Subcutaneous abdominal adipose tissue (tissue), 5 donors: Measurements from ENCODE around the gene CALB2.
"Not testable (repeated sequence)": the region's sequence is repeated elsewhere in the genome, so short reads cannot be mapped to it uniquely, and the experiment has no call there.

Experiments used
- H3K27ac ChIP-seq: one replicate; pipeline ENCODE4 v1.7.0; 2013; ENCODE audit warnings: low read depth, mild to moderate bottlenecking, inconsistent platforms, low read length, moderate library complexity
- H3K27me3 ChIP-seq, 5 donors: one replicate each; pipeline ENCODE4 v1.7.0; 2013; ENCODE audit warnings: low read length in 5 of 5, inconsistent platforms in 1 of 5; ENCODE audit not compliant: control insufficient read depth in 5 of 5, insufficient read depth in 4 of 5
- H3K36me3 ChIP-seq, 5 donors: one replicate each; pipeline ENCODE4 v1.7.0; 2013; ENCODE audit warnings: low read length in 5 of 5; ENCODE audit not compliant: control insufficient read depth in 5 of 5, insufficient read depth in 5 of 5
- H3K4me1 ChIP-seq, 5 donors: one replicate each; pipeline ENCODE4 v1.7.0; 2013; ENCODE audit warnings: low read length in 5 of 5, mild to moderate bottlenecking in 3 of 5, moderate library complexity in 1 of 5; ENCODE audit not compliant: control insufficient read depth in 5 of 5, insufficient read depth in 5 of 5
- H3K4me3 ChIP-seq, 5 donors: one replicate each; pipeline ENCODE4 v1.7.0; 2013; ENCODE audit warnings: low read length in 5 of 5, low read depth in 1 of 5
- H3K9ac ChIP-seq, 5 donors: one replicate each; pipeline ENCODE4 v1.7.0; 2013; ENCODE audit warnings: low read length in 5 of 5, mild to moderate bottlenecking in 4 of 5, moderate library complexity in 3 of 5
- H3K9me3 ChIP-seq, 5 donors: one replicate each; pipeline ENCODE4 v1.7.0; 2013; ENCODE audit warnings: low read length in 5 of 5; ENCODE audit not compliant: control insufficient read depth in 5 of 5
- donor health status: healthy.
- donor health status: healthy.
- donor health status: healthy.
- donor health status: healthy.
- donor health status: healthy.

The CALB2 gene, protein sequence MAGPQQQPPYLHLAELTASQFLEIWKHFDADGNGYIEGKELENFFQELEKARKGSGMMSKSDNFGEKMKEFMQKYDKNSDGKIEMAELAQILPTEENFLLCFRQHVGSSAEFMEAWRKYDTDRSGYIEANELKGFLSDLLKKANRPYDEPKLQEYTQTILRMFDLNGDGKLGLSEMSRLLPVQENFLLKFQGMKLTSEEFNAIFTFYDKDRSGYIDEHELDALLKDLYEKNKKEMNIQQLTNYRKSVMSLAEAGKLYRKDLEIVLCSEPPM

DNA sequence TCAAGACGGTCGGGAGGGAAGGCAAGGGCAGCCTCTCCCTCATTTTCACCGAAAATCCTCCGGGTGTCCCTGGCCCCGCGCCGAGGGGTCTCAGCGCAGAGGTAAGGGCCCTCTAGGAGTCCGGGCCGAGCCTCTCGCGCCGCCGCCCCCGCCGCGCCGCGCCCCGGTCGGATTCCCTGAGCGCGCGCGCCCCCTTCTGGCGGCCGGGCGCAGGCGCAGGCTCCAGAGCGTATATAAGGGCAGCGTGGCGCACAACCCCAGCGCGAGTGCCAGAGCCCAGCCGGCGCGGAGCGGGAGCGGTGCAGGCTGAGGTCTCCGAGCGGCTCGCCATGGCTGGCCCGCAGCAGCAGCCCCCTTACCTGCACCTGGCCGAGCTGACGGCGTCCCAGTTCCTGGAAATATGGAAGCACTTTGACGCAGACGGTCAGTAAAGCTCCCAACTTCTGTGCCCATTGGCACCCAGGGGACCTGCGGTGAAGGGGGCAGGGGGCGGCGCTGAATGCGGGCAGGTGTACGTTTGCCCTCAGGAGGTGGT, at the start of gene CALB2:
CALB2 (plus strand) TSS at position 260 of the 535 bp plus-strand sequence; CDS start at position 330, 70 bp downstream.
- H3K36me3 ChIP-seq: no peaks in the 10 kb centered on the region
- peaks cover 0 to 21% (median 6%) of the 10 kb centered on the region in 5 donors for H3K27me3 ChIP-seq
- peak within 1 kb of the TSS; percentile 55 to 86 (median 73) for H3K4me3 ChIP-seq
- peak within 1 kb of the TSS; percentile 88 for H3K27ac ChIP-seq
- peaks cover 3 to 48% (median 39%) of the 10 kb centered on the region in 5 donors for H3K4me1 ChIP-seq
- peak within 1 kb of the TSS in 4 of 5 donors; percentile 62 to 80 (median 72) for H3K9ac ChIP-seq
- H3K9me3 ChIP-seq: no peaks in the 10 kb centered on the region

DNA sequence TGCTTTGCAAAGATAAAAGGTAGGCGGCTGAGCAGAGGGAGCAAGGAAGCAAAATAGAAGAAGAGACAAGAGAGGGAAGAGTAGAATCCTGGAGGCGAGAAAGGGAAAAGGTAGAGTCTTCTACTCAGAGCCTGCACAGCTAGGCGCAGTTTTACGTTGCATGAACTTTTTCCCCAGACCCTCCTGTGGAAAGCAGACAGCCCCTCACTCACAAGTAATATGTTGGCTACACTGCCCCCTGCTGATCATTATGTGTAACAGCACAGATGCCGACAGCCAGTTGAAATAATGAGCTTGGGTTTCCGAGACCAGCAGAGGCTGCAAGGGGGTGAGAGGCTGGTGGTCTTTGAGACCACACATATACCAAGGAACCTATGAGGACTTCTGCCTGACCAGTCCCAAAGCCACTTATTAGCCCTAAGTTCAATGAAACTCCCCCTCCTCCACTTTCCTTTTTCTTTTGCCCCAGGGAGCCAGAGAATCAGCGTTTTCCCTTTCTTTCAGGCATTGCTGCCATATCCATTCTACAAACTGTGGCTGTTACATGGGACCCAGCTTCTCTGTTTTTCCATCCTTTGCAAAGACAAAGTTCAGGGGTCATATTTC, 46.9 kb upstream of the CALB2 start:
- Histone ChIP-seq H3K4me1 (no peaks in the 10 kb centered on the region), H3K36me3 (no peaks in the 10 kb centered on the region), H3K9me3 (no peaks in the 10 kb centered on the region), H3K4me3 (no peak overlapping the region), H3K9ac (no peak overlapping the region), H3K27ac (no peak overlapping the region), H3K27me3 (peaks cover 0 to 4% (median 0%) of the 10 kb centered on the region in 5 donors)

DNA sequence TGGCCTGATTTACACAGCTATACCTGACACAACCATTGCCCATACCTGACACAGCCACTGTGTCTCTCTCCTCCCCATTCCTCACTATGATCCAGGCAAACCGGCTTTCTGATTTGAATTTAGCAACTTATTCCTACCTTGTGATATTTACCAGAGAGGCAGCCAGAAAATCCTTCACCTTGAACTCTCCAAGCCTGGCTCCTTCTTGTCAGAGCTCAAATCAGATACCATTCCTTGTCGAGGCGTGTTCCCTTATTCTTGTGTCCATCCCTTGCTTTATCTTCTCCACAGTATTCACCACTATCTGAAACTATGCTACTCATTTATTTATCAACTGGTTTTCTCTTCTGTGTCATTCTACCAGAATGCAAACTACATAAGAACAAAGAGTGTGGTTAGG, 44.9 kb upstream of the CALB2 start:
- not testable (repeated sequence) for H3K27me3 ChIP-seq, H3K4me1 ChIP-seq, H3K9me3 ChIP-seq, H3K36me3 ChIP-seq, H3K27ac ChIP-seq, H3K9ac ChIP-seq, H3K4me3 ChIP-seq

DNA sequence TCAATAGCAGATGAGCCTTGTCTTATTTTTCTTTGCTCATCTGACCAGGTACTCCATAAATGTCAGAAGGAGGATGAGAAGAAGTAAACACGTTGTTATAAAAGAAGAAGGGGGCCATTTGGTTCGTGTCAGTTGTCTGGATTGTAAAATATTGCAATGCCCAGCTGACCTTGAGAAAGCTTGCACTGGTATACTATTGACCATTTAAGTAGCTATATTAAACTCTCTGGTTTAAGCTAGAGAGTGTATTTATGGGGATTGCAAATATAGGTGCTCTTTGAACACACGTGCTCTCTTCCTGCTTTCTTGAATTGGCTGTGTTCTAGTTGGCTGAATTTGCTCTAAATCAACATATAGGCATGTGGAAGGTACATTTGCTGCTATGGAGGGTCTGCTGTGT, 43.3 kb upstream of the CALB2 start:
- no peaks in the 10 kb centered on the region for H3K4me1 ChIP-seq
- H3K4me3 ChIP-seq: no peak overlapping the region
- no peaks in the 10 kb centered on the region for H3K36me3 ChIP-seq
- no peak overlapping the region for H3K9ac ChIP-seq
- no peak overlapping the region for H3K27ac ChIP-seq
- H3K9me3 ChIP-seq: no peaks in the 10 kb centered on the region
- H3K27me3 ChIP-seq: peaks cover 0 to 4% (median 0%) of the 10 kb centered on the region in 5 donors

DNA sequence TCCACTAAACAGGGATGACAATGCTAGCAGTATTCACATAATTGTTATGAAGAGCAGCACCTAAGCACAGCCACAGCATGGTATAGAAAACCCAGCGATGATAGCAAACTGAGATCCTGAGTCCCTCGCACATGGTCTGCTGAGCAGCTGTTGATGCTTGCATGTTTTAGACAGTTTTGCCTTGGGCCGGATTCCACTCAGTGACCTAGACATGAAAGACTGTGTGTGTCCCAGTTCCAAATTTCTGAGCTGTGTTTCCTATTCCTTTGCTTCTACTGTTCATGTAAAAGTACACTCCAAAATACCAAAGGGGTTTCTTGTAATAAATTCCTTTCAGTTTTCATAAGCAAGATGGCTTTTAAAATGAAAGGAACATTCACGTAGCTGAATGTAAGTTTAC, 38.5 kb upstream of the CALB2 start:
- Histone ChIP-seq H3K4me1 (no peaks in the 10 kb centered on the region), H3K27ac (no peak overlapping the region), H3K9me3 (peaks cover 0 to under 1% (median 0%) of the 10 kb centered on the region in 5 donors), H3K36me3 (no peaks in the 10 kb centered on the region), H3K9ac (no peak overlapping the region), H3K4me3 (no peak overlapping the region), H3K27me3 (peaks cover 0 to 5% (median 0%) of the 10 kb centered on the region in 5 donors)

DNA sequence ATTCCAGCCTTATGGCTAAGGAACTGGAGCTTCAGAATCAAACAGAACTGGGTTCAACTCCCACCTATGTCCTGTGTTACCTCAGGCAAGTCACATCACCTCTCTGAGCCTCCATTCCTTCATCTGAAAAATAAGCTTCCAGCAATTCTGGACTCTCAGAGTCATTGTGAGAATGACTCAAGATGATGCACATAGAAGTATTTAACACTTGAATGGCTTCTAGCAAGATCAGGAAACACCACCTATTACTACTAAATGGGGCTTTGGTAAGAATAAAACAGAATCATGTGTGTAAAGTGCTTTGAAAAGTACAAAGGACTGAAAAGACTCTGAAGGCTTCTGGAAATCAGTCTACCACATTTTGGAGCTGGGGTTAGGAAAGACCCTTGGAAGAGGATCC, 30.8 kb upstream of the CALB2 start:
- Histone ChIP-seq H3K9ac (no peak overlapping the region), H3K27ac (no peak overlapping the region), H3K4me3 (no peak overlapping the region), H3K27me3 (no peaks in the 10 kb centered on the region), H3K4me1 (no peaks in the 10 kb centered on the region), H3K9me3 (peaks cover 0 to 7% (median 5%) of the 10 kb centered on the region in 5 donors), H3K36me3 (no peaks in the 10 kb centered on the region)

GRCh38 chr16:71328151-71328550, 30.4 kb upstream of the CALB2 start:
- peaks cover 0 to 7% (median 5%) of the 10 kb centered on the region in 5 donors for H3K9me3 ChIP-seq
- H3K9ac ChIP-seq: no peak overlapping the region
- H3K4me3 ChIP-seq: no peak overlapping the region
- no peaks in the 10 kb centered on the region for H3K27me3 ChIP-seq
- no peak overlapping the region for H3K27ac ChIP-seq
- no peaks in the 10 kb centered on the region for H3K4me1 ChIP-seq
- no peaks in the 10 kb centered on the region for H3K36me3 ChIP-seq

DNA sequence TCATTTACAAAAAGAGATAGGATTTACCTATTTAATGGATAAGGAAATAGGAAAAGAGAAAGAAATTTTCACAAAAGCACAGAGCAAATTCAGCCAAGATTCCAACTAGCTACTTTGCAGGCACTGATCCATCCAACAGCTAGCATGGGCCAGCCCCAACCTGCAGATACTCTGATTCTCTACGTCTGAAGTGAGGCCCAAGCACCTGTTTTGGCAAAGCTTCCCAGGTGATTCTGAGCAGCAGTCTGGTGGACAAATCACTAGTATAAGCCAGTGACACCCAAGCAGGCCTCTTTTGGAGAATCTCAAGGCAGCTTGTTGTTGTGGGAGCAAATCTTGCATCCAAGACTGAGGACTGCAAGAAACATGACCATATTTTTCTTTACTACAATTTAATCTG, 20.9 kb upstream of the CALB2 start:
- Histone ChIP-seq H3K9me3 (peaks cover 0 to 3% (median 0%) of the 10 kb centered on the region in 5 donors), H3K27me3 (peaks cover 0 to 8% (median 5%) of the 10 kb centered on the region in 5 donors), H3K4me1 (no peaks in the 10 kb centered on the region), H3K27ac (no peak overlapping the region), H3K4me3 (no peak overlapping the region), H3K9ac (no peak overlapping the region), H3K36me3 (no peaks in the 10 kb centered on the region)

DNA sequence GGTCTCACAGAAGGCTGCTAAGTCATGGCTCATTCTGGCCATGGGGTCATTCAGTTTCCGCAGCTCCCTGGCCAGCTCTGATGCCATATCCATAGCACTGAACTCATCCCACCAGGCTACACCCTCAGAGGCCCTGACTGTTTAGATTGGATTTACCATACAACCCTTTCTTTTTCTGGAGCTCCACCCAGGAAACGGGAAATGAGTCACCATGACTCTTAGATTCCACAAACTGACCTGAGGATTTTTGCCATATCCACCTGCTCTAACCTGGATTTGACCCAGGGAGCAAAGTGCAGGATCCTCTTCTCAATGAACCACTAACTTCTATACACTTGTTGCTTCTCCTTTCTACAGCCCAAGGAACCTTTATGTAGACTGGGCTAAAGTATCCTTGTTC, 20.3 kb upstream of the CALB2 start:
- Histone ChIP-seq H3K27me3 (peaks cover 0 to 8% (median 5%) of the 10 kb centered on the region in 5 donors), H3K36me3 (no peaks in the 10 kb centered on the region), H3K4me1 (no peaks in the 10 kb centered on the region), H3K9me3 (peaks cover 0 to 3% (median 0%) of the 10 kb centered on the region in 5 donors), H3K27ac (no peak overlapping the region), H3K4me3 (no peak overlapping the region), H3K9ac (no peak overlapping the region)

- H3K27ac ChIP-seq: no peak overlapping the region
- no peaks in the 10 kb centered on the region for H3K4me1 ChIP-seq
- no peaks in the 10 kb centered on the region for H3K36me3 ChIP-seq
- peaks cover 0 to 8% (median 5%) of the 10 kb centered on the region in 5 donors for H3K27me3 ChIP-seq
- H3K9me3 ChIP-seq: peaks cover 0 to 3% (median 0%) of the 10 kb centered on the region in 5 donors
- no peak overlapping the region for H3K4me3 ChIP-seq
- H3K9ac ChIP-seq: no peak overlapping the region
These were observed 19.9 kb upstream of the CALB2 start for GRCh38 chr16:71338632-71339031.
